Bone marrow (tissue), 2 donors: Measurements from ENCODE around the gene RENBP.
A peak's percentile ranks its signal among the peaks of the same experiment; 100 is the strongest.
"Not testable (repeated sequence)": the region's sequence is repeated elsewhere in the genome, so short reads cannot be mapped to it uniquely, and the experiment has no call there.

Source experiments
- DNase-seq, 2 donors: peaks; one replicate each; lab custom pipeline; 2025; lab: John Stamatoyannopoulos, UW

Gene RENBP

DNA sequence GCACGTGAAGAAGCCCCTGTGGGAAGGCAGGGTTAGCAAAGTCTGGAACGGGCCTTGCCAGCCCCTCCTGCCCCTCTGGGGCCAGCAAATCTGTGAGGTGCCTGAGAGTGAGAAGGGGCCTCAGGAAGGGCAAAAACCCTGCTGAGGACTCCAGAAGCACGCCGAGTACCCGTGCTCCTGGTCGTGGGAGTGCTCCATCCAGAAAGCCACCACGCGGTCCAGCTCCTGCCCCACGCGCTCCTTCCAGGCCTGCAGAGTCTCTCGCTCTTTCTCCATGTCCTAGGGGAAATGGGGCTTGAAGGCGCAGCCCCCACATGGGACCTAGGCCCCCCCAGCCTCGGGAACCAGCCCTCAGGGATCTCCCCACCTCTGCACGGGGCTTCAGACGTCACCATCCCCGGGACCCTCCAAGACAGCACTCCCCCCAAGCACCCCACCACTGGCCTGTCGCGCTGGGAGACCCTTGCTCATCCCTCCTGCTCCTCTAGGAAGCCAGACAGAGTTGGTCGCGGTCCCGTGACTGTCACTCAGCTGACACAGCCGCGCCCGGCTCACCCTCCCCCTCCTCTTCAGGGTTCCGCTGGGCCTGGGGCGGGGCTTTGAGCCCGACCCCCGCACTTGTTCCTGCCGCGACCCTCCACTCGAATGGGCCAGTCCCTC is at the start of gene RENBP:
TSS of gene RENBP (minus strand) at position 504 of the 660 bp plus-strand sequence. CDS start at position 471, 33 bp downstream.
- DNase-seq: peak in 1 of 2 donors; percentile 5

DNA sequence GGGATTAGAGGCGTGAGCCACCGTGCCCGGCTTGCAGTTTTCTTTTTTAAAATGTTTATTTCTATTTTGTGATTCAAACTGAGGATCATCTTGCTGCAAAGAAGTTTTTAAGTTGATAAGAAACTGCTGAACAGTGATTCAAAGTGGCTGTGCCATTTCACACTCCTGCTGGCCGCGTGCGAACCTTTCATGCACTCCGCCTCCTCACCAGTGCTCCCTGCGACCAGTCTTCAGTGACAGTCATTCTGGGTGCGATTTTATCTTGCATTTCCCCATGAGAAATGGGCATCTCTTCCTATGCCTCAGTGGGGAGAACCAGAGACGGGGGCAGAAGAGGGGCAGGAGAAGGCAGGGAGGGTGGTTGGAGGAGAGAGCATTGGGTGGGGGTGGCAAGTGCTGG is 49.5 kb upstream of the RENBP start:
- no peak for DNase-seq

DNA sequence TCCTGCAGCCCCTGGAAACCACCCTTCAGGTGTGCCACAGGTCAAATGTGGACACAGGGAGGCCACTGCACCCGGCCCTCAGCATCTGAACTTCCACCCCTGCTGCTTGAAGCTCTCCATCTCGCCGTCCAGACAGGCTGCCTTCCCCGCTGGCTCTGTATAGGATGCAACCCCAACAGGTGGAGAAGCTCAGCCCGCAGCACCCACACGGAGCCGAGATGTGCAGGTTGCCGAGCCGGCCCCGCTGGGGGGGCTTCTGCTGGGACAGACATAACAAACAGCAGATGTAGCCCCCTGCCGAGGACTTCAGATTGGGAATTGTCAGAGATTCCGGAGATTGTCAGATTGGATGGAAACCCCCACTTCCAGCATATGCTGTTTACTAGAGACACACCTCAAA is 48.6 kb upstream of the RENBP start:
- DNase-seq: no peak

DNA sequence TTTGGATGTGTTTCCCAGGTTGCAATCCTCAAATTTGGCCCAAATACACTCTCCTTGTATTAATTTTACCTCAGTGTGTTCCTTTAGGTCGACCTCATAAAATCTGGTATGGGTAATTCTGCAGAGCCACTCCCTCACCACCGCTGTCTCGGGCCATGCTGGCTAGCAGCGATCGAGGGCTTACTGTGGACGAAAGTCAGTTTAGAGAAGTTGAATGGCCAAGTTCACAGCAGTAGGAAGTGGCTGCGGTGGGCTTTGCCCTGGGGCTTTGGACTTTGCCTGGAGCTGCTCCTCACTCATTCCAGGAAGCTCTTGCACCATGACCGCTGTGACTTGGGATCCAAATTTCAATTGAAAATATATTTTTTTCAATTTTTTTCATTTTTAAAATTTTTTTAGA is 47.7 kb upstream of the RENBP start:
- DNase-seq: no peak

DNA sequence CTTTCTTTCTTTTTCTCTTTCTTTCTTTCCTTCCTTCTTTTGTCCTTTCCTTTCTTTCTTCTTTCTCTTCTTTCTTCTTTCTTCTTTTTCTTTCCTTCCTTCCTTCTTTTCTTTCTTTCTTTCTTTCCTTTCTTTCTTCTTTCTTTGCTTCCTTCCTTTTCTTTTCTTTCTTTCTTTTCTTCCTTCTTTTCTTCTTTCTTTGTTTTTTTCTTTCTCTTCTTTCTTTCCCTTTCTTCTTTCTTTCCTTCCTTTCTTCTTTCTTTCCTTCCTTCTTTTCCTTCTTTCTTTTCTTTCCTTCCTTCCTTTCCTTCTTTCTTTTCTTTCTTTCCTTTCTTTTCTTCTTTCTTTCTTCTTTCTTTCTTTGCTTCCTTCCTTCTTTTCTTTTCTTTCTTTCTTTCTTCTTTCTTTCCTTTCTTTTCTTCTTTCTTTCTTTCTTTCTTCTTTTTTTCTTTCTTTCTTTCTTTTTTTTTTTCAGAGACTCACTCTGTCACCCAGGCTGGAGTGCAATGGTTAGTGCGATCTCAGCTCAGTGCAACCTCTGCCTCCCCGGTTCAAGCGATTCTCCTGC is 46.7 kb upstream of the RENBP start:
- no peak for DNase-seq

DNA sequence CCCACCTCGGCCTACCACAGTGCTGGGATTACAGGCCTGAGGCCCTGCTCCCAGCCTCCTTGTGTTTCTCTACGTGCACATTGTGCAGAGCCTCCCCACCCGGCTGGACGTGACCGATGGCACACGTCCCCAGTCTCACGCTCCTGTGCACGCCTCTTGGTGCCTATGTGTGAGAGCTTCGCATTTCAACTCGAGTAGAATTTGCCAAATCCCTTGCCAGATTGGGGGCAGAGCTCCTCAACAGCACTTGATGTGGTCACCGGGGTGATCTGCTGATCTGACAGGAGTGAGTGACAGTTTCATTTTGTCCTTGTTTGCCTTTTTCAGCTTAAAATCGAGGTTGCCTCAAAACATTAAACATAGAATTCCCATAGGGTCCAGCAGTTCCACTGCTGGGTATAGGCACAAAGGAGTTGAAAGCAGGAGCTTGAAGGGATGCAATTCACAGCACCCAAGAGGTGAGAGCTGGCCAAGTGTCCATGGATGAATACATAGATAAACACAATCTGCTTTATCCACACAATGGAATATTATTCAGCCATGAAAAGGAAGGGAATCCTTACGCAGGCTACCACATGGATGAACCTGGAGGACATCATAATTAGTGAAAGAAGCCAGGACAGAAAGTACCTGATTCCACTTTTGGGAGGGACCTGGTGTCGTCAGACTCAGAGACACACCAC is 45.7 kb upstream of the RENBP start:
- no peak for DNase-seq

DNA sequence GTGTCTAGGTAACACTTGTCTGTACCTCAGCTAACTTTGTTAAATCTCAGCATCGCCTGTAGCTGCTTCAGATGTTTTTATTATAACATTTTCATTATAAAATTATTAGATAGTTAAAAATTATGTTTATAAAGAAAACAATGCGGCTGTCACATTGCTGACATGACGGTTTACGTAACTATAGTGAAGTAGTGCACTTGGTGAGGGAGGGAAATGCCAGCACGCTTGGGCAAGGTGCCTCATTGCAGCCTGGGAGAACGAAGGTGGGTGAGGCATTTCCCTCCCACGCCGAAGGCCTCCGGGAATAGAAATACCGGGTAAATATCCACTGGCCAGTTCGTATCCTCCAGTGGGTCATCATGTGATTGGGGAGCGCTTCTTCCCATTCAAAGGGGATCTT is 44.0 kb upstream of the RENBP start:
- no peak for DNase-seq

DNA sequence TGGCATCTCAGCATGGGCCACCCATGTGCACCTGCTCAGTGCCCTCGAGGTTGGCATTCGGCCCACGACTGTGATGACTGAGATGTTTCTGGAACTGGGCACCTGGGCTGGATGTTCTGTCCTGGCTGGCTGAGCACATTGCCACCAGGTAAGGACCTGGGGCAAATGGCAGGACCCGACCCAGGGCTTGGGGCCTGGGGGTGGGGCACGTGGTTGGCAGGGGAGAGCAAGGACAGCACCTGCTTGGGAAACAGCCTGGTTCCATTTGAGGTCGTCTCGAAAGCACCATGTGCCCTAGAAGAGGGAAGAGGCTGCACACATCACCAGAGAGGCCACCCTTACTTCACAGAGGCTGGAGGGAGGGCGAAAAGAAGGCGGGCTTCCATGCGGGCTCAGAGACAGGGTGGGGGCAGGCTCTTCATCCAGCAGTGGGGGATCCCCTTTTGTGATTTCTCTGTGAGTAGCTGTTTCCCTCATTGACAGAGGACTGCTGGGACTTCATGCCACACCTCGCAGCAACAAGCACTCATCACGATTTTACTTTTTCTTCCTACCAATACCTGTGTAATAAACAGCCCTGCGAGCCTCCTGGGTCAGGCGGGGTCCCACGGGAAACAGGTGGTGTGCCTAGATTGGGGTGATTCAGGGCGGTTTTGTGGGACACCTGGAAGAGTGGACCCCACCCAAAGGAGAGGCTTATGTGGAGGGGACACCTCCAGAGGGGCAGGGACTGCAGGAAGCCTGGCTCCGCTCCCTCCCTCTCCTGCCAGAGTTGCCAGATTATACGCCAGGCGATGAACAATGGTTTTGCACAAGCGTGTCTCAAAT is 40.1 kb upstream of the RENBP start:
- no peak for DNase-seq

DNA sequence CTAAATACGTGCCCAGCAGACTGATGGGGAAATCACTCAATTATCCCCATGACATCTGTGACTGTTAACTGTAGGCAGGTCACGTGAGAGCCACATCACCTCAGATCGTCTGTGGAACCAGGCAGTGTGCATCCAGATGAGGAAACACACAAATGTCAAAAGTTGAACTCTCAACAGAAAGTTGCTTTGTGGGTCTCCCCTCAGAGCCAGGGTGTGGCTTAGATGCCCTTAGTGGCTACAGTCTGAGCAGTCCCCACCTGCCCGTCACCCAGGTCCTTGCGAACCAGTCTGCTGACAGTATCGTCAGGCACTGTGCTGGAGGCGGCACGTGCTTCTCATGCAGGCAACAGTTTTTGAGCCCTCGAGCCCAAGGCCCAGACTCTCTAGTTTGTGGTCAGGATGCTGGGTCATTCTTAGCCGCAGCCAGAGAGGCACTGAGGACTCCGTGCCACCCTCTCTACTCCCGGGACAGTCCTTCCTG is 38.9 kb upstream of the RENBP start:
- no peak for DNase-seq

DNA sequence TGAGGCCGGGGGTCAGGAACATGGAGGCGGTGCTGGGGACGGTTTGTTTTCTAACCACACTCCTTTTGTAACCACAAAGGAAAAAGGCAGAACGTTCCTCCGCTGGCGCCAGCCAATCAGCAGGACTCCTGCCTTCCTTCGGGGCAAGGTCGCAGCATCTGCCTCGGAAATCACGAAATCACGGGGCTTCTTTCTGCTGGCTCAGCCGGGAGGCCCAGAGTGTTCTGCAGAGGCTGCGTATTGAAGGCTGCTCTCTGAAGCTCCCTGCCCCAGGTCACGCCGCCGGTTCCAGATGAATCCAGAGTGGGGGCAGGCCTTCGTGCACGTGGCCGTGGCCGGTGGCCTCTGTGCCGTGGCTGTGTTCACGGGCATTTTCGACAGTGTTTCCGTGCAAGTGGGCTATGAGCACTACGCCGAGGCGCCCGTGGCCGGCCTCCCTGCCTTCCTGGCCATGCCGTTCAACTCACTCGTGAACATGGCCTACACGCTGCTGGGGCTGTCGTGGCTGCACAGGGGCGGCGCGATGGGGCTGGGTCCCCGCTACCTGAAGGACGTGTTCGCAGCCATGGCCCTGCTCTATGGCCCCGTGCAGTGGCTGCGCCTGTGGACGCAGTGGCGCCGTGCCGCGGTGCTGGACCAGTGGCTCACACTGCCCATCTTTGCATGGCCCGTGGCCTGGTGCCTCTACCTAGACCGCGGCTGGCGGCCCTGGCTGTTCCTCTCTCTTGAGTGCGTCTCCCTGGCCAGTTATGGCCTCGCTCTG is 37.5 kb upstream of the RENBP start:
- peak in 1 of 2 donors; percentile 60 for DNase-seq

DNA sequence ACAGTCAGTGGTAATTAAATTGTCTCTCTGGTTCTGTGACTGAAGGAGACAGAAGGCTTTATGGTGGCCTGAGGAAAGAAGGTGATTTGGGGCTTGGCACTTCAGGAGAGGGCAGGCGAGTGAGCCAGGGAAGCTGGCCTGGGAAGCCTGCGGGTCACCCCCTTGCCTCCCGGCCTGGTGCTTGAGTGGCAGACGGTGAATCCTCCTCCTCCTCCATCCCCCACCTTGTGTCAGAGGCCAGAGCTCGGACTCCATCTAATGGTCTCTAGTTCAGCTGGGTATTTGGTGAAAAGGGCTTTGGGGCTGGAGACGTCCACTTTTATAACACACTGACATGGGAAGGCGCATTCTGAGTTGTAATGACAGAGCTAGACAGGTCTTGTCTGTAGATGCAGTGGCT is 36.8 kb upstream of the RENBP start:
- DNase-seq: no peak

DNA sequence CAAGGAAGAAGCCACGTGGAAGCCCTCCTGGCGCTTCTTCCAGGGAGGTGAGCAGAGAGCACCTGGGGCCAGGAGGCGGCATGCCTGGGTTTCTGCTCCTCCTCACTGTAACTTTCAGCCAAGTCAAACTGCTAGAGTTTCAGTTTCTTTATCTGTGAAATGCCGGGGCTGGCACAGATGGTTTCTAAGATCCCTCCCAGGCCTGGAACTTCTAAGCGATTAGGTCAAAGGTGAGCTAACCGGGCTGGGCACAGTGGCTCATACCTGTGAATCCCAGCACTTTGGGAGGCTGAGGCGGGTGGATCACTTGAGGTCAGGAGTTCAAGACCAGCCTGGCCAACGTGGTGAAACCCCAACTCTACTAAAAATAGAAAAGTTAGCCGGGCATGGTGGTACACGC is 36.0 kb upstream of the RENBP start:
- not testable (repeated sequence) for DNase-seq

DNA sequence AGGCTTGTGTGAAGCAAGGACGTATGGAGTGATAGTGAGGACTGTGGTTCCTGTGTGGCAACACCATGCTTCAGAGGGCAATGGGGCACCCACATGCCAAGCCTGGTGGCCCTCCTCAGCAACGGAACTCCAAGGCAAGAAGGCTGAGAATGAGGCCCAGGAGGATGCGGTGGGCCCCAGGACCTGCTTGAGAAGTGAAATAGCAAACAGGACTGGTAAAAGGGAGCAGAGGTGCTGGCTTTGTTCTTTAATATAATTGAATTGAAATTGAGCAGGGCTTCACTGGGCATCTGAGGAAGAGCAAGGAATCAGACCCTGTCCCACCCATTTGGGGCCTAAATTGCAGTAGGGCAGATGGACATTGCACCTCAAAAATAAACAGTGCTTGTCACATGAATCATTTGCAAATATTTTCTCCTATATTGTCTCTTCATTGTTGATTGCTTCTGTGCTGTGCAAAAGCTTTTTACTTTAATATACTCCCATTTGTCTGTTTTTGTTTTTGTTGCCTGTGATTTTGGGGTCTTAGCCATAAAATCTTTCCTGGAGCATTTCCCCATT is 30.4 kb upstream of the RENBP start:
- DNase-seq: no peak

DNA sequence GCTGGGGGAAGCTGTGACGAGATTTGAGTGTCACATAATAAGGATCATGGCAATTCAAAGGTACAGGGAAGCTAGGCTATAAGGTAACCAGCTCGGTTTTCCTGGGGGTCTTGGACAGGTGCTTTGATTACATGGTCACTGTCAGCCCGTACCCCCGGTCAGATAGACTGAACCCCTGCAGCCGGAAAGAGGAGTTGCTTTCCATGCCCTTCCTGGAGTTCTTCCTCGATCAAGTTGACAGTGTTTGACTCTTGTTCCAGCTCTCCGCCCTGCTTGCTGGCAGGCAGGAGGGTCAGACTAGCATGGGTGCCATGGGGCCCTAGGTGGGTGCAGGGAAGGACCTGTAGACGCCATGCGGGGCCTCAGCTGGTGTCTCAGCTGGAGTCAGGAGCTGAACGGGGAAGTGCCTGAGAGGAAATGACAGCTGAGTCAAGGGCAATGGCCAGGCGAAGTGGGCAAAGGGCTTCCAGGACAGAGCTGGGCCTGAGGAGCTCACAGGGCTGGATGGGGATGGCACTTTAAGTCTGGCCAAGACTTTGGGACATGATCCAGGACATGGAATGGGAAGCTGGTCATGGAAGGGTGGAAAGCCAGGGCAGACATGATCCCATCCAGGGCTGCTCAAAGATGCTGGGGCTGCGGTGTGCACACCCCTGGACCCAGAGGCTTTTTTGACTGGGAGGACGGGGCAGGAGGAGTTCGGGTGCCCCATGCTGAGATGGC is 29.7 kb upstream of the RENBP start:
- no peak for DNase-seq

DNA sequence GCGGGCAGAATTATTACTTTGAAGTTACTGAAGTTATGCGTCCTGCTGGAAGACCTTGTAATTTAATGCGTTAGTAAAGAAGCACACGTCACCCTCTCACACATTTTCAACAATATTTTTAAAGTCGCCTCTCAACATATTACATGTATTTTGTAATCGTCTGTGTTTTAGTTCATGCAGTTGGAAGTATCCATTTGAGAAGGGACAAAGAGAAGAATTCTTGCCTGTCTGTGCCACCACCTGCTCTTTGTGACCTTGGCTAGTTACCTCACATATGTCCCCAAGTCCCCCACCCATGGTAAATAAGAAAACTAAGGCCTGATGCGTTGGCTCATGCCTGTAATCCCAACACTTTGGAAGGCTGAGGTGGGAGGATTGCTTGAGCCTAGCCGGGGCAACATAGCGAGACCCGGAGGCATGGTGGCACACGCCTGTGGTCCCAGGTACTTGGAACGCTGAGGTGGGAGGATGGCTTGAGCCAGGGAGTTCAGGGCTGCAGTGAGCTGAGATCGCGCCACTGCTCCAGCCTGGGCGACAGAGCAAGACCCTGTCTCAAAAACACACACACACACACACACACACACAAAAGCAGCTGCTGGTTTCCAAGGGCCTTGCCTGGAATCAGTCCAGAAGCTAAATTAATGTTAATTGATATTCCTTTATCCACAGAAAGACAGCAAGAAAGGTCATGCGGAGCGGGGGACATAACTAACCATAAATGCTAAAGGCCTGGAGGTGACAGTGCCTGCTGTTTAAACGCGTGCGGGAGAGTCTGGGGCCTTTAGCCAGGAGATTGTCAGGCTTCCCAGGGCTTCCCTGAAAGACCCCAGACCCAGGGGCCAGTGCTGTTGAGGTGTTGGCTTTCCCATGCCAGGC is 28.9 kb upstream of the RENBP start:
- DNase-seq: no peak

DNA sequence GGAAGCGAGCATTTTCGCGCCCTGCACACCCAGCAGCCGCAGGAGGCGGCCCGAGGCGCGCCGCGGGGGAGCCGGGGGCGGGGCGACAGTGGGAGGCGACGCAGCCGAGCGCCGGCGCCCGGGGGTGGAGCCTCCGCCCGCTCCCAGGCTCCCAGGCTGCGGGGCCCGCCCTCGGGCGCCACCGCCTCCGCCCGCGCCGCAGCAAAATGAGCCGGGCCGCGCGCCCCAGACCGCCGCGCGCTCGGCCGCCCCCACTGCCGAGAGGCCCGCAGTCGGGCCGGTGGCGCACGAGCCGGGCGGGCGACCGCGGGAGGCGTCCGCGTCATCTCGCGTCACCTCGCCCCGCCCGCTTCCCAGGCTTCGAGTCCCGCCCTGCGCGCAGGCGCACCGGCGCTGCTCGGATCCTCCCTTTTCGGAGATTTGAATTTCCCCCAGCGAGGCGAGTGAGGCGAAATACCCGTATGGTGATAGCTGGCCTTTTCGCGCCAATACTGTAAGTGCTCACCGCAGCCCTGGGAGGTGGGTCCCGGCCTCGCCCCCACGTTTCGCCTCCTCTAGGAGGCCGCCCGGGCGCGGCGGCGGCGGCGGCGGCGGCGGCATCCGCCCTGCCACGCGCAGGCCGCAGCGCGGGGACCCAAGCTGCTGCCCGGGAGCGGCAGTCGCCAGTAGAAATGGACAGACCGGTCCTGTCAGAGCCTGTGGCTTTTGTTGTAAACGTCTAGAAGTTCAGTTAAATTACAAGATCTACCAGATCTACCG is 28.1 kb upstream of the RENBP start, which contains the start of gene TMEM187:
TSS of gene TMEM187 (plus strand) at position 387 of the 759 bp plus-strand sequence. CDS start 9,309 bp downstream, outside the sequence.
- DNase-seq: peak; percentile 42 to 52

DNA sequence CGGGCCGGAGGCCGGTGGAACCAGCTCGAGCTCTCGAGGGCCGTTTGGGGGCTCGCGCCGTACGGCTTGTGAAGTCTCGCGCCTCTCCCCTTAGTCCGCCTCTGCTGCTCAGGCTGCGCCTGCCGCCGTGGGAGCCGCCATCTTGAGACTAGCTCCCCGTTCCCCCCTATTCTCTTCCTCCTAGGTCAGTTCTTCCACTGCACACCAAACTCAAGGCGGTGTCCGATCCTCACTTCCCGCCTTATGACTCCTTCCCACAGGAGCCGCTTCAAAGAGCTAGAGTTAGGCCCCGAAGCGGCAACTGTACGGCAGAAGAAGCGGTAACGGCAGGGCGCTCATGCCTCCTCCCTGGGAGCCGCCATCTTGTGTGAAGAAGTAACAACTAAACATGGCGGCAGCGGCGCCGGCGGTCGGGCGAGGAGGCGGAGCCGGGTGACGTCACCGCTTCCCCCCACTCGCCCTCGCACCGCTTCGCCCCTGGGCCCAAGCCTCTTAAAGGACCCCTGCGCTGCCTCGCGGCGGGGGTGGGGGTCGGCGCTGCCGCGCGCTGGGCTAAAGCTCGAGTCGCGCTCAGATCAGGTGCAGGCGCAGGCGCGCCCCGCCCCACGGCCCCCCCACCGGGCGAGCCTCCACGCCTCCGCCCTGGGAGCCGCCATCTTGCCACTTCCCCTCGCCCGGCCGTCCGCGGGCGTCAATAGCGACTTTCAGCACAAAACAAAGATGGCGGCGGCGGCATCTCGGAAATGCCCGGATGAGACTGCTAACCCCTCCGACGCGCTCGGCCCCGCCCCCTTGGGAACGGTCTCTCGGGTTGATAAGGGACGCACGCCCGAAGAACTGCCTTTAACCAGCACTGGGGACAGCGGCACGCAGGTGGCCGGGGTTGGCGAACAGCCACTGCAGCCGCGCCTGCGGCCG is 27.3 kb upstream of the RENBP start, which contains the start of gene HCFC1:
TSS of gene HCFC1 (minus strand) at position 369 of the 918 bp plus-strand sequence. CDS start 978 bp downstream, outside the sequence.
- peak; percentile 71 to 92 for DNase-seq

DNA sequence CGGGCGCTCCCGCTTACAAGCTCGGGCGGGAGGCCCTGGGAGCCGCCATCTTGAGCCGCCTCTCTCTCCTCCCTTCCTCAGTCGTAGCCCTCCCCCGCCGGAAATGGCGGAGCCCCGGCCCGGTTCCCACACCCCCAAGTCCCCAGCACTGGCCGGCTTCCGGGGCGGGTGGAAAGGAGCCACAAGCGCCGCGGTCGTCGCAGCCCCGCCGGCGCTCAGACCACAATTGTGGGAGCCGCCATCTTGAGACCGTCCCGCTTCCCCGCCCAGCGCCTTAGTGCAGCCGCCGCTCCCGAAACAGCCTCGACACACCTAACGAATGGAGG is 26.6 kb upstream of the RENBP start:
- peak; percentile 40 to 68 for DNase-seq
